SK-N-SH (cell line): Measurements from ENCODE around the gene CCDC127. TPM values are rescaled to one million over a fixed set of nuclear protein-coding genes. Genes with fewer than 3 reads are reported as not detected.

Experiments used
- CTCF ChIA-PET: fragments of 300-600, 350-600 bp; formaldehyde crosslinking; extraction: SDS; loops from one replicate; lab custom pipeline; 2021; lab: Yijun Ruan, JAX
- POLR2A ChIA-PET: fragments of 350-600 bp; sonication (Branson Sonifier 250); formaldehyde crosslinking; extraction: SDS; loops from one replicate; lab custom pipeline; 2020; ENCODE audit warnings: antibody characterized with exemption, inconsistent platforms; lab: Yijun Ruan, JAX
- DNase-seq: peaks from one replicate; pipeline ENCODE4 v3.0.0; 2012
- H2AFZ ChIP-seq: fragments of 200-600 bp; sonication (generic); 2 replicates; pipeline ENCODE4 v1.8.1; 2016; ENCODE audit warnings: antibody characterized with exemption, mild to moderate bottlenecking, low read depth
- H3F3A ChIP-seq: fragments of 200-600 bp; sonication (generic); replicated peaks from 2 replicates; pipeline ENCODE3; 2016; ENCODE audit warnings: antibody characterized with exemption, mild to moderate bottlenecking; ENCODE audit not compliant: insufficient read depth
- H3K27ac ChIP-seq, 2 experiments: fragments of 200-500 bp in 1 of 2; fragments of 200-600 bp in 1 of 2; sonication (Bioruptor generic) in 1 of 2; sonication (generic), shearing (Covaris generic) in 1 of 2; 2 replicates each; pipeline versions ENCODE4 v1.5.1 to v1.6.1; 2014 to 2016; ENCODE audit warnings: low read depth in 2 of 2, inconsistent platforms in 1 of 2, low read length in 1 of 2, mild to moderate bottlenecking in 1 of 2, mixed read lengths in 1 of 2
- H3K27me3 ChIP-seq: fragments of 200-600 bp; sonication (generic), shearing (Covaris generic); 2 replicates; pipeline ENCODE4 v1.6.1; 2016; ENCODE audit warnings: mixed run types; ENCODE audit not compliant: insufficient read depth
- H3K36me3 ChIP-seq, 2 experiments: fragments of 200-500 bp in 1 of 2; fragments of 200-600 bp in 1 of 2; sonication (Bioruptor generic) in 1 of 2; sonication (generic) in 1 of 2; replicated peaks in 1 of 2; 2 replicates each; pipeline versions ENCODE3 to v1.5.1; 2014 to 2016; ENCODE audit warnings: low read length in 1 of 2, mild to moderate bottlenecking in 1 of 2; ENCODE audit not compliant: insufficient read depth in 2 of 2, control insufficient read depth in 1 of 2
- H3K4me1 ChIP-seq, 2 experiments: fragments of 200-500 bp in 1 of 2; fragments of 200-600 bp in 1 of 2; sonication (Bioruptor generic) in 1 of 2; sonication (generic), shearing (Covaris generic) in 1 of 2; 2 replicates each; pipeline versions ENCODE4 v1.5.1 to v1.6.1; 2014 to 2016; ENCODE audit warnings: low read depth in 1 of 2, low read length in 1 of 2, mixed run types in 1 of 2; ENCODE audit not compliant: insufficient read depth in 2 of 2, control insufficient read depth in 1 of 2
- H3K4me2 ChIP-seq: fragments of 200-600 bp; sonication (generic), shearing (Covaris generic); 2 replicates; pipeline ENCODE4 v1.6.1; 2017; ENCODE audit warnings: mixed run types
- H3K4me3 ChIP-seq, 2 experiments: fragments of 200-500 bp in 1 of 2; fragments of 200-600 bp in 1 of 2; sonication (Bioruptor generic) in 1 of 2; sonication (generic), shearing (Covaris generic) in 1 of 2; 2 replicates each; pipeline versions ENCODE4 v1.5.1 to v1.8.1; 2014 to 2016; ENCODE audit warnings: low read depth in 2 of 2, inconsistent platforms in 1 of 2, low read length in 1 of 2, mild to moderate bottlenecking in 1 of 2, mixed read lengths in 1 of 2, moderate library complexity in 1 of 2
- H3K79me2 ChIP-seq: fragments of 200-600 bp; sonication (generic); 2 replicates; pipeline ENCODE4 v1.8.1; 2017; ENCODE audit warnings: mild to moderate bottlenecking; ENCODE audit not compliant: insufficient read depth
- H3K9ac ChIP-seq: fragments of 200-600 bp; sonication (generic); 2 replicates; pipeline ENCODE4 v1.6.1; 2017; ENCODE audit warnings: mixed run types
- H3K9me2 ChIP-seq: fragments of 200-600 bp; sonication (generic); 2 replicates; pipeline ENCODE4 v1.6.1; 2017; ENCODE audit warnings: mixed run types
- H3K9me3 ChIP-seq: fragments of 200-600 bp; sonication (generic); 2 replicates; pipeline ENCODE4 v1.6.1; 2017; ENCODE audit warnings: mixed run types, mild to moderate bottlenecking, moderate library complexity
- H4K20me1 ChIP-seq: fragments of 200-600 bp; sonication (generic); 2 replicates; pipeline ENCODE4 v1.6.1; 2017; ENCODE audit warnings: mild to moderate bottlenecking, mixed run types; ENCODE audit not compliant: insufficient read depth
- CHD2 ChIP-seq: fragments of 150-350 bp; IDR thresholded peaks from 2 replicates; pipeline ENCODE4 v1.6.1; 2018; ENCODE audit warnings: low read length; ENCODE audit not compliant: partially characterized antibody
- EP300 ChIP-seq, 2 experiments: IDR thresholded peaks; 2 replicates each; pipeline versions ENCODE4 v1.4.0 to v1.6.1; 2012; ENCODE audit warnings: borderline replicate concordance in 1 of 2, low read depth in 1 of 2, low read length in 1 of 2
- EZH2phosphoT487 ChIP-seq: fragments of 200-600 bp; sonication (generic); IDR thresholded peaks from 2 replicates; pipeline ENCODE4 v1.6.1; 2017; ENCODE audit warnings: low read depth, mixed run types, mild to moderate bottlenecking, antibody characterized with exemption, moderate library complexity, borderline replicate concordance
- FOXJ3 ChIP-seq: sonication (generic); formaldehyde crosslinking; IDR thresholded peaks from 2 replicates; pipeline ENCODE4 v1.5.1; 2020; ENCODE audit warnings: mild to moderate bottlenecking, missing genetic modification reagents
- FOXM1 ChIP-seq: IDR thresholded peaks from 2 replicates; pipeline ENCODE4 v1.4.0; 2012; ENCODE audit warnings: low read depth, mild to moderate bottlenecking
- GABPA ChIP-seq: IDR thresholded peaks from 2 replicates; pipeline ENCODE4 v1.4.0; 2012; ENCODE audit warnings: low read depth, mild to moderate bottlenecking
- JUND ChIP-seq: IDR thresholded peaks from 2 replicates; pipeline ENCODE4 v1.4.0; 2012
- MAX ChIP-seq: IDR thresholded peaks from 2 replicates; pipeline ENCODE4 v1.4.0; 2012; ENCODE audit warnings: low read depth
- MEF2A ChIP-seq: IDR thresholded peaks from 2 replicates; pipeline ENCODE4 v1.4.0; 2012; ENCODE audit warnings: low read depth, borderline replicate concordance
- MXI1 ChIP-seq: IDR thresholded peaks from 2 replicates; pipeline ENCODE4 v1.6.1; 2012; ENCODE audit warnings: mild to moderate bottlenecking, low read depth, low read length, improper control_type of control experiment
- NFIC ChIP-seq: IDR thresholded peaks from 2 replicates; pipeline ENCODE4 v1.4.0; 2012; ENCODE audit warnings: borderline replicate concordance
- POLR2AphosphoS5 ChIP-seq: IDR thresholded peaks from 2 replicates; pipeline ENCODE4 v1.6.1; 2012; ENCODE audit warnings: low read depth, low read length
- RAD21 ChIP-seq: IDR thresholded peaks from 2 replicates; pipeline ENCODE4 v1.6.1; 2012; ENCODE audit warnings: mild to moderate bottlenecking, low read length
- RCOR1 ChIP-seq: fragments of 150-350 bp; IDR thresholded peaks from 2 replicates; pipeline ENCODE4 v1.6.1; 2017; ENCODE audit warnings: antibody characterized with exemption, low read length
- REST ChIP-seq: IDR thresholded peaks from 2 replicates; pipeline ENCODE4 v1.6.1; 2012; ENCODE audit warnings: mild to moderate bottlenecking, low read depth, low read length, moderate library complexity
- RXRA ChIP-seq: IDR thresholded peaks from 2 replicates; pipeline ENCODE4 v1.4.0; 2012; ENCODE audit warnings: low read depth, mild to moderate bottlenecking, borderline replicate concordance
- TEAD4 ChIP-seq: IDR thresholded peaks from 2 replicates; pipeline ENCODE4 v1.4.0; 2012; ENCODE audit warnings: mild to moderate bottlenecking, borderline replicate concordance; ENCODE audit not compliant: insufficient read depth
- USF1 ChIP-seq: IDR thresholded peaks from 2 replicates; pipeline ENCODE4 v1.4.0; 2012; ENCODE audit warnings: low read depth, borderline replicate concordance
- YY1 ChIP-seq: IDR thresholded peaks from 2 replicates; pipeline ENCODE4 v1.4.0; 2012; ENCODE audit warnings: low read depth, mild to moderate bottlenecking
- WGBS: methylation state at CpG from one replicate; pipeline ENCODE4 v1.1.6; 2017; ENCODE audit warnings: low lambda C conversion rate; 5-methylcytosine and 5-hydroxymethylcytosine counted together
- polyA plus RNA-seq, 3 experiments: library from polyadenylated mRNA; depleted of rRNA; stranded (reverse); fragments of >200 nt; gene quantifications; 2 replicates each; pipeline ENCODE4 v1.2.3, GENCODE V29; 2012

CCDC127 gene
- polyA plus RNA-seq, 1 of the 3 experiments (the other 2 are of a cell fraction), result 3.9 TPM

- WGBS, result 93% methylated on average over 10 of the region's 14 CpGs
- H3K4me2 ChIP-seq, result no peak overlapping the region
- no peaks in the 10 kb centered on the region for H3K27me3 ChIP-seq
- ChIA-PET POLR2A (no interaction called here), CTCF (no interaction called here)
- H3K27ac ChIP-seq, result no peak overlapping the region
- H3K9me2 ChIP-seq, result no peaks in the 10 kb centered on the region
- H3K4me1 ChIP-seq, result peaks cover 0 to 15% of the 10 kb centered on the region in 2 experiments; a peak in 1 of 4 replicates
- DNase-seq, result no peak
- peaks cover 3% of the 10 kb centered on the region for H3F3A ChIP-seq
- H3K79me2 ChIP-seq, result no peaks in the 10 kb centered on the region
- TF ChIP-seq CHD2 (no peak), MEF2A (no peak), RAD21 (no peak), RCOR1 (no peak), MAX (no peak), POLR2AphosphoS5 (no peak), FOXM1 (no peak), FOXJ3 (no peak), USF1 (no peak), EP300 (IDR thresholded peaks at IDR 0.05; ENCODE audit: borderline replicate concordance in 1 of 2, low read depth in 1 of 2, low read length in 1 of 2) (no peak)
- no peaks in the 10 kb centered on the region for H3K36me3 ChIP-seq
- no peak overlapping the region for H3K9ac ChIP-seq
- H3K9me3 ChIP-seq, result no peaks in the 10 kb centered on the region
- no peak overlapping the region for H3K4me3 ChIP-seq
- H2AFZ ChIP-seq, result no peak overlapping the region
- H4K20me1 ChIP-seq, result no peaks in the 10 kb centered on the region
Measured at GRCh38 chr5:164244-164643, 53.7 kb downstream of the CCDC127 start.

GRCh38 chr5:163841-164240 is 54.1 kb downstream of the CCDC127 start:
- CTCF ChIA-PET, result no interaction called here
- Histone ChIP-seq H4K20me1 (no peaks in the 10 kb centered on the region), H3K4me3 (no peak overlapping the region), H3K4me2 (no peak overlapping the region), H3F3A (peaks cover 3% of the 10 kb centered on the region), H3K9me3 (no peaks in the 10 kb centered on the region), H2AFZ (no peak overlapping the region)
- no peak for DNase-seq
- TF ChIP-seq FOXJ3, result no peak
- TF ChIP-seq FOXM1, result no peak
- TF ChIP-seq EZH2phosphoT487, result no peak
- no peak for TF ChIP-seq JUND
- TF ChIP-seq RCOR1, result no peak
- no peak for TF ChIP-seq GABPA
- TF ChIP-seq MXI1, result no peak
- TF ChIP-seq REST, result no peak
- TF ChIP-seq TEAD4, result no peak
- TF ChIP-seq YY1, result no peak
- no peak for TF ChIP-seq EP300 (IDR thresholded peaks at IDR 0.05; ENCODE audit: borderline replicate concordance in 1 of 2, low read depth in 1 of 2, low read length in 1 of 2)
- TF ChIP-seq NFIC, result no peak
- TF ChIP-seq RXRA, result no peak
- TF ChIP-seq, all 33 proteins: peak for 0
- POLR2A ChIA-PET, result no interaction called here
- no peaks in the 10 kb centered on the region for H3K79me2 ChIP-seq
- H3K9ac ChIP-seq, result no peak overlapping the region
- H3K27ac ChIP-seq, result no peak overlapping the region
- H3K9me2 ChIP-seq, result no peaks in the 10 kb centered on the region
- H3K27me3 ChIP-seq, result no peaks in the 10 kb centered on the region
- peaks cover 0 to 15% of the 10 kb centered on the region in 2 experiments; a peak in 1 of 4 replicates for H3K4me1 ChIP-seq
- H3K36me3 ChIP-seq, result no peaks in the 10 kb centered on the region
- 86% methylated on average over 13 of the region's 13 CpGs for WGBS
